ENCODE measurements around the gene MEF2C.

The MEF2C gene

DNA sequence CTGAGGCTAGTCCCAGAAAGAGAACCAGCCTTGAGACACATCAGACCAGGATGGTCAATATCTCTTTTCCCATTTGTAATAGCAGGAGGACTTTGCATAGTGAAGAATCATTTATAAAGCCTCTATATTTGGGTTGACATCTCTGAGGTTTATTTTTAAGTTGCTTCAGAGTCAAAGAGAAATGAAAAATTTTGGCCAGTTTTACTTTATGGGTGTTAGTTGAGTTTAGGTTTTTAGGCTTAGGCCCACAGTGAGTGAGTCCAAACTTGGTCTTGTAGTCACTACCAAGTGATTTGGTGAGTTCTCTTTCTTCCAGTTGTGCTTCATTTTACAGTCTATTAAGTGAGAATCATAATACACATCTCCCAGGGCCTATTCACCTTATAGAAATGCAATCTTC lies 5.3 kb upstream of the MEF2C start:
- DNase-seq, result peak; percentile 58

GRCh38 chr5:88887342-88887741 lies 4.4 kb upstream of the MEF2C start:
- DNase-seq, result no peak

DNA sequence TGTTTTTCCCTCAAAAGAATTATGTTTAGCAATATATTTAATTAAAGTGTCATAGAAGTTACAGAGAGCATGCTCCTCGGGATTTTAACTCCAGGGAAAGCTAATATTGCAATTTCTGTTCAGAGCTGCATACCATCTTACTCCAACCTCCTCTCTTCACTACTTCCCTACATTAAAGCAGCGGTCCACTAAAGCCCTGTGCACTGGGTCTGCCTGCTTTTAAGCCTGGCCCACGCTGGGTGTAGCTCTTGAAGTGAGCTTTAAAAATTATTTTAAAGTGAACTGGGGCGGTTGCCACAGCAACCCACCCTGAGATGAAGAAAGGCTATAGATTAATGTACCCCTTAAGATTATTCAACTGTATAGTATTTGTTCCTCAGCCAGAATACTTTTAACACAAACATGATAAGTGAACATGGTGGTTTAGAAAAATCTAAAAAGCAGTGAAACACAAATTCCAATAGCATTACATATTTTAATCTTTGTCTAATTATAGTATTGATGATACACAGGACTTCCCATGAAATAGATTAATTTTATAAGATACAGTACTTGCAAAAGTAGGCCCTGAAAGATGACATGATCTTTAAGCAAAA lies 3.9 kb upstream of the MEF2C start:
- peak; percentile 62 for DNase-seq

GRCh38 chr5:88886252-88886651 lies 3.3 kb upstream of the MEF2C start:
- peak; percentile 62 for DNase-seq

DNA sequence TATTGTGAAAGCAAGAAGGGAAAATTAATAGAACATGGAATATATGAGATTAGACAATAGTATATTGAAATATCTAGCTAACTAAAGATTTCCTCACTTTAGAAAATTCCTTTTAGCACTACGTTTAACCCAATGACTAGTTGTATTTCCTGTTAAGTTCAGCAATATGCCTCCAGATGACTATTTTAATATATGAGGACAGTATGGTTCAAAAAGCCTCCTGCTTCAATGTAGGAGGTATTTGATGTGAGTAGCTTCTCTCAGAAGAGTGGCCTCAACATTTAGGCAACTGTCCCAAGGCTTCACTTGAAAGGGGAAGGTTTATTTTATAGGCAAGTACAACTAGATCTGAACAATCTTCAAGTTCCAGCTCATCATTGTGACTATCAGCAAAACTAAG lies 2.0 kb upstream of the MEF2C start:
- DNase-seq, result peak; percentile 61

GRCh38 chr5:88884608-88884877 lies 1.6 kb upstream of the MEF2C start:
- DNase-seq, result peak; percentile 81

- peak; percentile 84 for DNase-seq
Measured at GRCh38 chr5:88883836-88884607, 1.0 kb upstream of the MEF2C start.

DNA sequence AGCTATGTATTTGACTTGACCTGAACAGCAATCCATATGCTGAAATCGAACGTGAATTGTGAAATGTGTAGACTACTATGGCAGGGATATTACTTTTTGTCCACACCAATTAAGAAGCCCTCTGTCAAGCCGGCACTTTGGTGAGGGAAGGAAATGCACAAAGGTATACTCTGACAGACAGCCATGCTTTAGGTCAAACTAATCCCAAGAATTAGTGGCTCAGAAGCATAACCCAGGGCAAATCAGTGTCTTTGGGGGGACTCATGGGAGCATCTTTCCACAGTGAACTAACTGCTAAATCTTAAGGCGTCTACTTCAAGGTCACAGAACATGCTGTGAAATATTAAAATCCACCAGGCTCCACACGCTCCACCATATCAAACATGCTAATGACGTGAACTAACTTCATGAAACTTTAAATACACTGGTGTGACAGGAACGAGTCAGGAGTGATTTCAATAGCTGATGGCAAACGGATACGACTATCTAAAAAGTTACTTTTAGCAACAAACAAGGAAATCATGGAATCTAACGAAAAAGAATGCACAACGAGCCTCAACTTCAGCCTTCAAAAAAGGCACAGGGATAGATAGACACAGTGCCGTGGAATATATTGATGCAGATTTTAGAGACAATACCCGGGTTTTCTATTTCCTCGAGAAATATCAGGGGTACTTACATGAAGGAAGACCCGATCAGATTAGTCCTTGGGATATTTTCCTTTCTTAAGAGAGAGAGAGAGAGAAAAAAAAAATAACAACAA lies 527 bp downstream of the MEF2C start:
- peak; percentile 66 for DNase-seq

DNA sequence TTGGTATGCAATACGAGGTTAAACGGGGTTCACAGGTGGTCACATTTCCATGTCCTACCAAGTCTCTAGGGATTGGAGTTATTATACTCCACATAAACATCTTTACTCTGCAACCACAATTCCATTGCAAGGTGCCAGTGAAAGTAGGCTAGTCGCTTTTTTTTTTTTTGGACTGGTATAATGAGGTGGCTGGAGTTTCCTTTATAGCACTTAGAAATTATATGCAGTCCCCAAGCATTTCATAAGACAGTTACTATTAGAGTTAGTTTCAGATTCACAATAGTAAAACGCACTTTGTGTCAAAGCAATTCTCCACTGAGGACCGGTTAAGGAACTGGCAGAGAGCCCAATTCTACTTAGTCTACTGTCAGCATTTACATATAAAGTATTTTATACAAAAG lies 1.4 kb downstream of the MEF2C start:
- DNase-seq, result peak; percentile 73

- peak; percentile 43 for DNase-seq
Measured at GRCh38 chr5:88880201-88880600, 2.8 kb downstream of the MEF2C start.

DNA sequence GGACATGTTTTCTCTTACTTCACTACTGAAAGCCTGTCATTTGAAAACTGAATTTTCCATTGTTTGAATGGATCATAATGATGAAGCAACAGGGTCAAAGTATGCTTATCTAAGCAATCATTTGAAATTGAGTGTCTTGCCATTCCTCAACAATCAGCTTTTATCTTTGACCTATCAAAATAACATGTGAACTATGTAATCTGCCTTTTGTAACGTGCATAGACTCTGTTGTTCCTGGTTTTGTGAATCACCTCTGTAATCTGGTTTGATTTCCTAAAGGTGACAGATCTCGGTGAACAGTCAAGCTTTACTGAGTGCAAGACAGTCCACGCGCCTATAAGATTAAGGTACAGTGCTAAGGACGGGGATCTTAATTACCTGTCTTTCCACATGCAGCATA lies 3.3 kb downstream of the MEF2C start:
- peak; percentile 45 for DNase-seq

GRCh38 chr5:88878976-88879375 lies 4.0 kb downstream of the MEF2C start:
- DNase-seq, result peak; percentile 63

GRCh38 chr5:88877826-88878225 lies 5.2 kb downstream of the MEF2C start:
- no peak for DNase-seq

GRCh38 chr5:88876714-88877113 lies 6.3 kb downstream of the MEF2C start:
- DNase-seq, result peak; percentile 17

DNA sequence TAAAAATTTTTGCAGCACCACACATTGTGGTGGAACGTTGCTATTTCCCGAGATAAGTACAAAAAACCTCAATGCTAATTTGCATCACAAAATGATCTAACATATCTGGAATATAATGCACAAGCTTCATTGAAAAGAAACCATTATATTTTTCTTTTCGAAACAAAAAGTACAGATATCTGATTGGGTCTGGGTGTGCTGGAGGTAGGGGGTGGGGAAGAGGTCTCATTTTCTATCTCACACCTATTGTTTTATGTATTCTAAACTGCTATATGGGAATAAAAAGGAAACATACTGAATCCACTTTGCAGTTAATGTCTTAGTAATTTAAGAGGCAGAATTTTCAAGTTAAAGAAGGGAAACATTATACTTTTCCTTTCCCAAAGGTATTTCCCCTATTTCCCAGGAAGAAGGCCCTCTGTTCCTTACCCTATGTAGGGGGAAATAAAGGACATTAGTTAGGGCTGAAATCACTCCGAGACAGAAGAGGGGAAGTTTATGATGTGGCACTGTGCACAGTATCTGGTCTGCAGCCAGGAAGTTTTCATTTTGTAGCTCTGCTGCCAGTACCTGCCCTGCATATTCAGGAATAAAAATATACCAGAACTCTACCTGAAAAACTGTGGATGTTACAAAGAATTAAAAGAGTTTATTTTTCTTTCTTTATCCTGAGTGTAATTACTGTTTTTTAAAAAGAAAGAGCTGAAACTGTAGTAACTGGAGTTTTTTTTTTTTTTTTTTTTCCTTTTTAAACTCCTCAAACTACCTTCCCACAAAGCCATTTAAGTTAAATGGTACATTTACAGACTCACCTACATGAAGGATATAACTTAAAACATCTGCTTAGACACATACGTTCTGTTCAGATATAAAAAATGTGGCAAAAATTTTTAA lies 7.4 kb downstream of the MEF2C start:
- peak; percentile 84 for DNase-seq

DNA sequence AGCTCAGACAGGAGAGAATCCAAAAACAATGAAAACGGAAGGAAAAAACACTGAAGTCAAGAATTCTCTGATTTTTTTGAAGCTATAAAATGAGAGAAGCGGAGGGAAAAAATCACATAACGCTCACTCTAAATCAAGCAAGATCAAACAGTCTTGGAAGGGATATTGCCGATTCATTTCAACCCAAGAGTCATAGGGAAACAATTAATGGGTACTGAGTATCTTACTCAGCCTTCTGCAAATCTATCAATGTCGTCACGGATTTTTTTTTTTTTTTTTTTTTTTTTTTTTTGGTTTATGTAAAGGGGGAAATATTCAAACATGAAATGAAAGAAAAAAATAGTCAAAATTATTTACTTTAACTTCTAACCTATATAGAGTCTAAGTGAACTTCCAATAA lies 9.5 kb downstream of the MEF2C start:
- DNase-seq, result no peak

GRCh38 chr5:88872971-88873370 lies 10.0 kb downstream of the MEF2C start:
- no peak for DNase-seq

DNA sequence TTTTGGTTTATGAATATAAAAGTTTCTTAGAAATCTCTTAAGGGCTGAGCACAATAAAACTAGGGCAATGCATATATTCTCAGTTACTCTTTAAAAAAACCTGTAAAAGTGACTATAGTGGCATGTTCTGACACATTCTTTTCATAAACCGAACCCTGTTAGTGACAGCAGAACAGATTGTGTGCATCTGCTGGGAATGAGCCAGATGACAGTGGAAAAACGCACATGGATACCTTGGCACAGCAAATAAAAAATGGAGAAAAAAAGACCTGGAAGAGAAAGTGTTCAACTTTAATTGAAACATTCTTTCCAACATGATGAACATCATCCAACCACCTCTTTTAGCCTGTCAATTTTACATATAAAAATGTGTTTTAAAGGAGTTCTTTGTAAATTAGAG lies 12.7 kb downstream of the MEF2C start:
- DNase-seq, result no peak

DNA sequence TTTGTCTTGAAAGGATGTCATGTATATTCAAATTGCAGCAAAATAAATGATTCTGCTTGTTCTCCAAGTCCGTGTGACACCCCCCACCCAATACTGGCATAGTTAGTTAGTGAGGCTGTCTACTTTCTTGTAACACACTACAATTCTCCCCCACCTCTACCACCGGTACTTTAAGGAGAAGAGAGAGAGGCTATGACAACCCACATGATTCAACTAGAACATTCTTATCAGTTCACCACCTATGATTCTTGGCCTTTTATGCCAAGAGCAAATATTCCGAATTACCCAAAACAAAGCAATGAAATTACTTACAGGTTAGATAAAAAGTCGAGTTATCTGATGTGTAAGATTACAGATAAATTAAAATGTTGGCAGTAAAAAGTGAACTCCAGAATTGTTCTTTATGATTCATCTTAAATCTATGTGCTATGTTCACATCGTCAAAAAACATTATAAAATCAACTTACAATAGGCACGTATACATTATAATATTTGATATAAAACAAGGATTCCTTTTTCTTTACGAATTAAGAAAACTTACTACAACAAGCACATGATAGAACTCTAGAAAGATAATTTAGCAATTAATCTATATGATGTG lies 14.4 kb downstream of the MEF2C start:
- DNase-seq, result no peak

DNA sequence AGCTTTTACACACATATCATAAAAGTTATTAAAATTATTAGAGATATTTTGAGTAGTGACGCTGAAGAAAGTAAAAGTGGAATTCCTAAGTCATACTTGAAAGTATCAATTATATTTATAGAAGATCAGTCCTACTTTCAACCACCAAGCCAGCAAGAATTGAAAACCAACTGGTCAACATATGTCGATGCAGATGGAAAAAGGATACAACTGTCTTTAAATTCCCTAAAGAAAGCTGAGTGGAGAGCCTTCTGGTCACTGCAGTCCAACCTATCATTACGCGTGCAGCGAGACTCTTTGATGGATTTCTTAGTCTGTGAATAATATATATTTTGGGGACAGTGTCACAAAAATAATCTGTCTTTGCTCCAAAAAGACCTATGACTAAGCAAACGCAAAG lies 15.3 kb downstream of the MEF2C start:
- no peak for DNase-seq

DNA sequence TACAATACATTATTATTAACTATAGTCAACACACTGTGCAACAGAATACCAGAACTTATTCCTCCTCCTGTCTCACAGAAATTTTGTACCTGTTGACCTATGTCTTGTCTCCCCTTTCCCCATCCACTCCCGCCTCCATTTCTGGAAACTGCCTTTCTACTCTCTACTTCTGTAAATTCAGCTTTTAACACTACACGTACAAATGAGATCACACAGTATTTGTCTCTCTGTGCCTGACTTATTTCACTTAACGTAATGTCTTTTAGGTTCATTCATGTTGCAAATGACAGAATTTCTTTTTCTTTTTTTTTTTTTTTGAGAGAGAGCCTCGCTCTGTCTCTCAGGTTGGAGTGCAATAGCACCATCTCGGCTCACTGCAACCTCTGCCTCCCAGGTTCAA lies 19.5 kb downstream of the MEF2C start:
- DNase-seq, result no peak

DNA sequence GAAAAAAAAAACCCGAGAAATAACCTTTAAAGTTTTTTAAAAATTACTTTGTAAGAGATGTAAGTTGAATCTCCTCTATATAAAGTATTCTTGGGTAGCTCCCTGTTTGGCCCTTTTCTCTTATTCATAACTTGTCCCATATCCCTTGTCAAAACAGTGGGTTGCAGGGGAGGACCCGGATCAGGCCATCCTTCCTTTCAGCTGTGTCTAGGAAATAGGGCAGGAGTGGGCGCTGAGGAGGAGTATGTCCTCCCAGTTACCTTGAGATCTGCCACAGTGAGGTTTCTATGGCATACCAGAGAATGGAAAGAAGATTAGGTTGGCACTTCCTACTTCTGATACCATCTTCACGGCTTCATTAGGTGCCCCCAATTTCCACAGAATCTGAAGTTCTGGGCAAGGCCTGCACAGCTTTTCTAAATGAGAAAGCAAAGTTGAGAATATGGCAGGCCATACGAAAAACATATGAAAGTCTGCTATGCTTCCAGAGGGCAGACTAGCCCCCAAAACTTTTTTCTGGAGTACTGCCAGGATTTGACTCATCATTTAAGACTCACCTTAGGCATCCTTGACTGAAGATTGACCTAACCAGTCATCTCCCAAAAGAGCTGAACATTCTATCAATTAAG lies 20.3 kb downstream of the MEF2C start:
- no peak for DNase-seq

Measured in OCI-M1 (cell line).